Neural cell (in vitro differentiated cells): ENCODE measurements around the gene MCM5. TPM values are rescaled to one million over a fixed set of nuclear protein-coding genes. Genes with fewer than 3 reads are reported as not detected.

Experiments
- H2AFZ ChIP-seq: fragments of 200-600, 300-800 bp; sonication (generic), shearing (Covaris generic); 2 replicates; pipeline ENCODE4 v1.6.0; 2014; ENCODE audit warnings: low read depth, mild to moderate bottlenecking, antibody characterized with exemption, low read length, moderate library complexity
- H3F3A ChIP-seq: fragments of 200-600 bp; shearing (Covaris generic); 2 replicates; pipeline ENCODE4 v1.6.1; 2016; ENCODE audit warnings: mild to moderate bottlenecking, moderate library complexity, mixed read lengths, antibody characterized with exemption, low read length; ENCODE audit not compliant: insufficient read depth, poor library complexity, severe bottlenecking
- H3K27ac ChIP-seq: fragments of 200-600, 300-800 bp; sonication (generic), shearing (Covaris generic); 2 replicates; pipeline ENCODE4 v1.5.1; 2014; ENCODE audit warnings: mild to moderate bottlenecking, low read length, moderate library complexity
- H3K27me3 ChIP-seq: fragments of 300-800, 200-600 bp; sonication (generic), shearing (Covaris generic); 2 replicates; pipeline ENCODE4 v1.6.0; 2014; ENCODE audit warnings: mild to moderate bottlenecking, low read depth, low read length, moderate library complexity; ENCODE audit not compliant: insufficient read depth
- H3K36me3 ChIP-seq: fragments of 300-800, 200-600 bp; sonication (generic), shearing (Covaris generic); 2 replicates; pipeline ENCODE4 v1.5.1; 2014; ENCODE audit warnings: mild to moderate bottlenecking, antibody characterized with exemption, low read length, moderate library complexity; ENCODE audit not compliant: insufficient read depth
- H3K4me2 ChIP-seq: fragments of 300-800, 200-600 bp; sonication (generic), shearing (Covaris generic); 2 replicates; pipeline ENCODE4 v1.6.0; 2014; ENCODE audit warnings: mild to moderate bottlenecking, low read length
- H3K4me3 ChIP-seq: fragments of 300-800, 200-600 bp; sonication (generic), shearing (Covaris generic); 2 replicates; pipeline ENCODE4 v1.5.1; 2014; ENCODE audit warnings: mild to moderate bottlenecking, low read length, moderate library complexity
- H3K79me2 ChIP-seq: fragments of 200-600 bp; shearing (Covaris generic); replicated peaks from 2 replicates; pipeline ENCODE4 v1.6.0; 2014; ENCODE audit warnings: mild to moderate bottlenecking, low read length, moderate library complexity; ENCODE audit not compliant: insufficient read depth
- H3K9ac ChIP-seq: fragments of 300-800, 200-600 bp; sonication (generic), shearing (Covaris generic); 2 replicates; pipeline ENCODE4 v1.6.1; 2016; ENCODE audit warnings: mild to moderate bottlenecking, low read length, mixed read lengths
- H3K9me2 ChIP-seq: fragments of 200-600 bp; shearing (Covaris generic); 2 replicates; pipeline ENCODE4 v1.6.1; 2016; ENCODE audit warnings: mild to moderate bottlenecking, low read length, mixed read lengths; ENCODE audit not compliant: insufficient read depth
- H3K9me3 ChIP-seq: fragments of 200-600, 300-800 bp; sonication (generic), shearing (Covaris generic); 2 replicates; pipeline ENCODE4 v1.6.1; 2016; ENCODE audit warnings: mild to moderate bottlenecking, mixed run types, low read length, moderate library complexity, mixed read lengths
- H4K20me1 ChIP-seq: fragments of 200-600 bp; shearing (Covaris generic); 2 replicates; pipeline ENCODE4 v1.6.1; 2016; ENCODE audit warnings: mild to moderate bottlenecking, mixed run types; ENCODE audit not compliant: insufficient read depth
- EP300 ChIP-seq: fragments of 450-650 bp; conservative IDR thresholded peaks from 2 replicates; pipeline ENCODE4 v1.6.1; 2014; ENCODE audit warnings: antibody characterized with exemption, mild to moderate bottlenecking, moderate library complexity; ENCODE audit not compliant: poor library complexity, severe bottlenecking
- EZH2 ChIP-seq: fragments of 200-600, 300-800 bp; shearing (Covaris generic), sonication (generic); IDR thresholded peaks from 2 replicates; pipeline ENCODE4 v1.6.1; 2014; ENCODE audit warnings: antibody characterized with exemption, low read length, borderline replicate concordance, mild to moderate bottlenecking; ENCODE audit not compliant: insufficient read depth, poor library complexity, severe bottlenecking
- MXI1 ChIP-seq: fragments of 450-650 bp; conservative IDR thresholded peaks from 2 replicates; pipeline ENCODE4 v1.6.1; 2014; ENCODE audit warnings: antibody characterized with exemption, mild to moderate bottlenecking; ENCODE audit not compliant: poor library complexity, severe bottlenecking
- POLR2AphosphoS5 ChIP-seq: IDR thresholded peaks from 2 replicates; pipeline ENCODE4 v1.6.1; 2012
- RAD21 ChIP-seq: fragments of 450-650 bp; conservative IDR thresholded peaks from 2 replicates; pipeline ENCODE4 v1.6.1; 2014; ENCODE audit warnings: antibody characterized with exemption, mild to moderate bottlenecking, moderate library complexity
- SMC3 ChIP-seq: fragments of 450-650 bp; conservative IDR thresholded peaks from 2 replicates; pipeline ENCODE4 v1.6.1; 2014; ENCODE audit warnings: antibody characterized with exemption, mild to moderate bottlenecking, moderate library complexity; ENCODE audit not compliant: poor library complexity
- TAF1 ChIP-seq: IDR thresholded peaks from 2 replicates; pipeline ENCODE4 v1.6.1; 2012; ENCODE audit warnings: low read depth
- polyA plus RNA-seq: library from polyadenylated mRNA; depleted of rRNA; stranded (reverse); fragments of >200 nt; gene quantifications from 2 replicates; pipeline ENCODE4 v1.2.3, GENCODE V29; 2014
- TF ChIP-seq, protein P1 (sequence below): IDR thresholded peaks from 2 replicates; pipeline ENCODE4 v1.6.1; 2012; ENCODE audit warnings: borderline replicate concordance
- TF ChIP-seq, protein P2 (sequence below): fragments of 450-650 bp; IDR thresholded peaks from 2 replicates; pipeline ENCODE4 v1.5.1; 2014; ENCODE audit warnings: antibody characterized with exemption, mild to moderate bottlenecking, moderate library complexity; ENCODE audit not compliant: poor library complexity, severe bottlenecking

The MCM5 gene
- polyA plus RNA-seq, 1 donor from 2014 or later: 6.9 TPM

DNA sequence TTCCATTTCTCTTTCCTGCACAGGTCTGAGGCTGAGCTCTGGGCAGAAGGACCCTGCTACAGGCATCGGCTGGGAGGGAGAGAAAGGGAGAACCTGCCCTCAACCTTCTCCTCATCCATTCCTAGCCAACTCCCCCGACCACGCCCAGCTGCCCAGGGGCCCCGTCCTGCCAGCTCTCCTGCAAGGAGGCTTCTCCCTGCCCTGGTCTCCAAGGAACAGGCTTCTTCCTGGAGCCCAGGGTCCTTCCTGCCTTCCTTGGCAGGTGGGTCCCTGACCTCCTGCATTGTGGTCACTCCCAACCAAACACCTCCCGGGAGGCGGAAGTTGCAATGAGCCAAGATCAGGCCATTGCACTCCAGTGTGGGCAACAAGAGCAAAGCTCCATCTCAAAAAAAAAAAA is 31.6 kb upstream of the MCM5 start:
- no peak overlapping the region for H2AFZ ChIP-seq

DNA sequence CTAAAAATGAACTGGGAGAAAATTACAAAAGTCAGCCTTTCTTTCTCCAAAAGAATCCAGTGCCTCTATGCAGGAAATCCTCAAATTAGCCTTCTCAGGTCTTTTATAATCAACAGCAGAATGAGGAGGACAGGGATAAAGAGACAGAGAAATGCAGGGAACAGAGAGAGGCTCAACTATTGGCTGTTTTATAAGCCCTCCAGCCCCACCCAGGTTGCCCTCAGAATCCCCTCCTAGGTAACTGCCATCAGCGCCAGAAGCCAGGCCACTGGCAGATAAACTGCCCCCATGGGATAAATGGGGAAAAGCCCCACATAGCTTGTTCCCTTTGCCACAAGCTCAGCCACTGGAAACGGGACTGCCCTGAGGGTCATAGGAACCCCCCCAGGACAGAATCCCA is 29.9 kb upstream of the MCM5 start:
- Histone ChIP-seq H3K4me2 (no peak overlapping the region), H4K20me1 (no peaks in the 10 kb centered on the region), H3K79me2 (no peaks in the 10 kb centered on the region), H3K4me3 (no peak overlapping the region), H3K27me3 (no peaks in the 10 kb centered on the region), H3K9ac (no peak overlapping the region), H3K9me3 (no peaks in the 10 kb centered on the region), H3K27ac (no peak overlapping the region), H3F3A (no peaks in the 10 kb centered on the region), H3K36me3 (no peaks in the 10 kb centered on the region), H2AFZ (no peak overlapping the region), H3K9me2 (no peaks in the 10 kb centered on the region)
- TF ChIP-seq MXI1 (no peak), EZH2 (no peak)

More for the DNA sequence above, 31.6 kb upstream of the MCM5 start:
- Histone ChIP-seq H3K4me2 (no peak overlapping the region), H3F3A (no peaks in the 10 kb centered on the region), H3K27ac (no peak overlapping the region), H3K79me2 (no peaks in the 10 kb centered on the region), H3K9ac (no peak overlapping the region), H3K9me3 (no peaks in the 10 kb centered on the region), H3K4me3 (no peak overlapping the region), H3K27me3 (no peaks in the 10 kb centered on the region), H3K9me2 (no peaks in the 10 kb centered on the region), H3K36me3 (no peaks in the 10 kb centered on the region), H4K20me1 (no peaks in the 10 kb centered on the region)
- TF ChIP-seq POLR2AphosphoS5 (no peak), TAF1 (no peak), EZH2 (no peak), RAD21 (no peak), SMC3 (no peak), EP300 (no peak), MXI1 (no peak)
- TF ChIP-seq, protein P1, sequence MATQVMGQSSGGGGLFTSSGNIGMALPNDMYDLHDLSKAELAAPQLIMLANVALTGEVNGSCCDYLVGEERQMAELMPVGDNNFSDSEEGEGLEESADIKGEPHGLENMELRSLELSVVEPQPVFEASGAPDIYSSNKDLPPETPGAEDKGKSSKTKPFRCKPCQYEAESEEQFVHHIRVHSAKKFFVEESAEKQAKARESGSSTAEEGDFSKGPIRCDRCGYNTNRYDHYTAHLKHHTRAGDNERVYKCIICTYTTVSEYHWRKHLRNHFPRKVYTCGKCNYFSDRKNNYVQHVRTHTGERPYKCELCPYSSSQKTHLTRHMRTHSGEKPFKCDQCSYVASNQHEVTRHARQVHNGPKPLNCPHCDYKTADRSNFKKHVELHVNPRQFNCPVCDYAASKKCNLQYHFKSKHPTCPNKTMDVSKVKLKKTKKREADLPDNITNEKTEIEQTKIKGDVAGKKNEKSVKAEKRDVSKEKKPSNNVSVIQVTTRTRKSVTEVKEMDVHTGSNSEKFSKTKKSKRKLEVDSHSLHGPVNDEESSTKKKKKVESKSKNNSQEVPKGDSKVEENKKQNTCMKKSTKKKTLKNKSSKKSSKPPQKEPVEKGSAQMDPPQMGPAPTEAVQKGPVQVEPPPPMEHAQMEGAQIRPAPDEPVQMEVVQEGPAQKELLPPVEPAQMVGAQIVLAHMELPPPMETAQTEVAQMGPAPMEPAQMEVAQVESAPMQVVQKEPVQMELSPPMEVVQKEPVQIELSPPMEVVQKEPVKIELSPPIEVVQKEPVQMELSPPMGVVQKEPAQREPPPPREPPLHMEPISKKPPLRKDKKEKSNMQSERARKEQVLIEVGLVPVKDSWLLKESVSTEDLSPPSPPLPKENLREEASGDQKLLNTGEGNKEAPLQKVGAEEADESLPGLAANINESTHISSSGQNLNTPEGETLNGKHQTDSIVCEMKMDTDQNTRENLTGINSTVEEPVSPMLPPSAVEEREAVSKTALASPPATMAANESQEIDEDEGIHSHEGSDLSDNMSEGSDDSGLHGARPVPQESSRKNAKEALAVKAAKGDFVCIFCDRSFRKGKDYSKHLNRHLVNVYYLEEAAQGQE: no peak
- TF ChIP-seq, protein P2, sequence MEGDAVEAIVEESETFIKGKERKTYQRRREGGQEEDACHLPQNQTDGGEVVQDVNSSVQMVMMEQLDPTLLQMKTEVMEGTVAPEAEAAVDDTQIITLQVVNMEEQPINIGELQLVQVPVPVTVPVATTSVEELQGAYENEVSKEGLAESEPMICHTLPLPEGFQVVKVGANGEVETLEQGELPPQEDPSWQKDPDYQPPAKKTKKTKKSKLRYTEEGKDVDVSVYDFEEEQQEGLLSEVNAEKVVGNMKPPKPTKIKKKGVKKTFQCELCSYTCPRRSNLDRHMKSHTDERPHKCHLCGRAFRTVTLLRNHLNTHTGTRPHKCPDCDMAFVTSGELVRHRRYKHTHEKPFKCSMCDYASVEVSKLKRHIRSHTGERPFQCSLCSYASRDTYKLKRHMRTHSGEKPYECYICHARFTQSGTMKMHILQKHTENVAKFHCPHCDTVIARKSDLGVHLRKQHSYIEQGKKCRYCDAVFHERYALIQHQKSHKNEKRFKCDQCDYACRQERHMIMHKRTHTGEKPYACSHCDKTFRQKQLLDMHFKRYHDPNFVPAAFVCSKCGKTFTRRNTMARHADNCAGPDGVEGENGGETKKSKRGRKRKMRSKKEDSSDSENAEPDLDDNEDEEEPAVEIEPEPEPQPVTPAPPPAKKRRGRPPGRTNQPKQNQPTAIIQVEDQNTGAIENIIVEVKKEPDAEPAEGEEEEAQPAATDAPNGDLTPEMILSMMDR: no peak

DNA sequence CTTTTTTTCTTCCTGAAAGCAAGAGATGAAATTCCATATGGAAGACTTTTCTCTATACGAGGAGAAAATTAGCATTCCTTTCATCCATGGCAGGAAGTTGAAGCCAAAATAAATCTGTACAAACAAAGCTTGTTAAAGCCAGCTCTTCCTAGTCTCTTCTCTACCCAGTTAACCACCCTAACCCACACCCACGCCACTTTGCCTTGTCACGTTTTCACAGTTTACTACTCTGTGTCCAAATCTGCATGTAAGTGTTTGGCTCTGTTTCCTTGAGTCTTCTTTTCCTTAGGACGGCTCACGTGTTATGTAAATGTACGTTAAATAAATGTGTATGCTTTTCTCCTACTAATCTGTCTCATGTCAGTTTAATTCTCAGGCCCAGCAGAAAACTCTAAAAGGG is 26.2 kb upstream of the MCM5 start:
- no peaks in the 10 kb centered on the region for H3F3A ChIP-seq
- no peak overlapping the region for H3K4me3 ChIP-seq
- H3K27me3 ChIP-seq: no peaks in the 10 kb centered on the region
- no peak overlapping the region for H3K4me2 ChIP-seq
- no peak overlapping the region for H3K9ac ChIP-seq
- no peak overlapping the region for H2AFZ ChIP-seq
- H4K20me1 ChIP-seq: no peaks in the 10 kb centered on the region
- H3K79me2 ChIP-seq: no peaks in the 10 kb centered on the region
- no peaks in the 10 kb centered on the region for H3K9me2 ChIP-seq
- TF ChIP-seq TAF1 (no peak), EP300 (no peak), MXI1 (no peak), RAD21 (no peak), EZH2 (no peak), SMC3 (no peak), POLR2AphosphoS5 (no peak)
- TF ChIP-seq, protein P1: no peak
- TF ChIP-seq, protein P2: no peak
- H3K9me3 ChIP-seq: no peaks in the 10 kb centered on the region
- no peaks in the 10 kb centered on the region for H3K36me3 ChIP-seq
- H3K27ac ChIP-seq: no peak overlapping the region
